GM12878 (cell line): Measurements from ENCODE around the gene NPTX1. TPM values are rescaled to one million over a fixed set of nuclear protein-coding genes. Genes with fewer than 3 reads are reported as not detected.

Source experiments
- ATAC-seq: fragments of 200-7000 bp; cut with Tn5 transposase; 3 replicates; pipeline ENCODE4 v1.9.1; 2020; ENCODE audit warnings: mild to moderate bottlenecking, moderate library complexity
- BruUV-seq: library from RNA; stranded (reverse); fragments of 400-500 nt; replicated peaks from 2 replicates; lab custom pipeline; 2021; lab: Mats Ljungman, UMichigan
- CTCF ChIA-PET: fragments of 300-600 bp; sonication (Branson Sonifier 250); formaldehyde crosslinking; extraction: SDS; loops from one replicate; lab custom pipeline; 2021; ENCODE audit warnings: inconsistent platforms; lab: Yijun Ruan, JAX
- POLR2A ChIA-PET: fragments of 350-600 bp; formaldehyde crosslinking; extraction: SDS; loops from one replicate; lab custom pipeline; 2021; ENCODE audit warnings: inconsistent platforms; lab: Charles Lee
- RAD21 ChIA-PET: fragments of 300-600 bp; sonication (Branson Sonifier 250); formaldehyde crosslinking; loops from one replicate; lab custom pipeline; 2023; ENCODE audit warnings: antibody characterized with exemption; ENCODE audit not compliant: unreplicated experiment; lab: Charles Lee
- SMC1A ChIA-PET: fragments of 300-600 bp; sonication (Branson Sonifier 250); formaldehyde crosslinking; loops from one replicate; lab custom pipeline; 2023; ENCODE audit not compliant: unreplicated experiment, uncharacterized antibody; lab: Charles Lee
- DNase-seq: peaks from one replicate; pipeline ENCODE4 v3.0.0-alpha.2; 2011; ENCODE audit warnings: low read depth, low spot score
- FAIRE-seq: peaks from 3 replicates; lab custom pipeline; 2011; peaks lifted over from hg19 to GRCh38; lab: Jason Lieb, UNC
- H2AFZ ChIP-seq: 2 replicates; pipeline ENCODE4 v1.6.0; 2011; ENCODE audit warnings: low read depth, low read length, control low read depth; ENCODE audit not compliant: control insufficient read depth
- H3K27ac ChIP-seq: 2 replicates; pipeline ENCODE4 v1.5.1; 2011; ENCODE audit warnings: control low read depth; ENCODE audit not compliant: control insufficient read depth, insufficient read depth
- H3K27me3 ChIP-seq, 2 experiments: replicated peaks in 1 of 2; 2 replicates each; pipeline versions ENCODE4 v1.6.0 to v1.6.1; 2011; ENCODE audit warnings: low read length in 1 of 2; ENCODE audit not compliant: control insufficient read depth in 2 of 2, insufficient read depth in 2 of 2
- H3K36me3 ChIP-seq, 2 experiments: 2 replicates each; pipeline ENCODE4 v1.5.1; 2011; ENCODE audit warnings: low read length in 1 of 2; ENCODE audit not compliant: control insufficient read depth in 2 of 2, insufficient read depth in 2 of 2
- H3K4me1 ChIP-seq: 2 replicates; pipeline ENCODE4 v1.6.1; 2011; ENCODE audit warnings: mild to moderate bottlenecking, low read length, moderate library complexity, mixed read lengths; ENCODE audit not compliant: control insufficient read depth, insufficient read depth
- H3K4me2 ChIP-seq: 2 replicates; pipeline ENCODE4 v1.6.0; 2011; ENCODE audit warnings: control low read depth; ENCODE audit not compliant: control insufficient read depth, insufficient read depth
- H3K4me3 ChIP-seq: fragments of 200-600 bp; sonication (generic); 2 replicates; pipeline ENCODE4 v1.5.1; 2016
- H3K79me2 ChIP-seq: 2 replicates; pipeline ENCODE4 v1.6.0; 2011; ENCODE audit warnings: low read length; ENCODE audit not compliant: control insufficient read depth, insufficient read depth
- H3K9ac ChIP-seq: 2 replicates; pipeline ENCODE4 v1.8.0; 2011; ENCODE audit warnings: low read length, control low read depth, mixed read lengths; ENCODE audit not compliant: control insufficient read depth, insufficient read depth
- H3K9me3 ChIP-seq: replicated peaks from 3 replicates; pipeline ENCODE4 v1.5.1; 2011; ENCODE audit warnings: mild to moderate bottlenecking, low read length; ENCODE audit not compliant: control insufficient read depth, insufficient read depth
- H4K20me1 ChIP-seq: 2 replicates; pipeline ENCODE4 v1.6.0; 2011; ENCODE audit not compliant: control insufficient read depth, insufficient read depth
- BRCA1 ChIP-seq: IDR thresholded peaks from 2 replicates; pipeline ENCODE4 v1.6.1; 2011; ENCODE audit warnings: low read depth, low read length, improper control_type of control experiment
- CREM ChIP-seq: IDR thresholded peaks from 2 replicates; pipeline ENCODE4 v1.6.1; 2014; ENCODE audit warnings: antibody characterized with exemption, low read depth
- E4F1 ChIP-seq: fragments of 450-650 bp; IDR thresholded peaks from 2 replicates; pipeline ENCODE4 v1.6.1; 2018; ENCODE audit warnings: borderline replicate concordance, mild to moderate bottlenecking; ENCODE audit not compliant: partially characterized antibody
- HSF1 ChIP-seq: fragments of 150-350 bp; IDR thresholded peaks from 2 replicates; pipeline ENCODE4 v1.6.1; 2014; ENCODE audit warnings: mild to moderate bottlenecking, low read depth, low read length
- IRF4 ChIP-seq: IDR thresholded peaks from 2 replicates; pipeline ENCODE4 v1.6.1; 2011; ENCODE audit warnings: low read depth, low read length
- MYC ChIP-seq: IDR thresholded peaks from 2 replicates; pipeline ENCODE4 v1.6.1; 2011; ENCODE audit warnings: mild to moderate bottlenecking, low read length, moderate library complexity, inconsistent platforms; ENCODE audit not compliant: insufficient read depth, insufficient replicate concordance, insufficient read length, severe bottlenecking
- NR2F1 ChIP-seq: fragments of 450-650 bp; conservative IDR thresholded peaks from 2 replicates; pipeline ENCODE4 v1.6.1; 2017; ENCODE audit warnings: mild to moderate bottlenecking
- NRF1 ChIP-seq: conservative IDR thresholded peaks from 2 replicates; pipeline ENCODE4 v1.6.1; 2011; ENCODE audit warnings: mild to moderate bottlenecking, low read depth, low read length, improper control_type of control experiment
- POLR2AphosphoS5 ChIP-seq: IDR thresholded peaks from 2 replicates; pipeline ENCODE4 v1.6.1; 2011; ENCODE audit warnings: mild to moderate bottlenecking, low read length, inconsistent platforms
- TAF1 ChIP-seq: IDR thresholded peaks from 2 replicates; pipeline ENCODE4 v1.6.1; 2011; ENCODE audit warnings: mild to moderate bottlenecking, low read depth, low read length, borderline replicate concordance
- WGBS: methylation state at CpG from one replicate; pipeline ENCODE4 v1.1.6; 2016; ENCODE audit warnings: low lambda C conversion rate; ENCODE audit not compliant: insufficient replicate concordance, insufficient coverage; ENCODE audit errors: missing lambda C conversion rate; 5-methylcytosine and 5-hydroxymethylcytosine counted together
- in situ Hi-C: fragments of 300-500 bp; cut with MboI; formaldehyde crosslinking; loops from 9 replicates; pipeline ENCODE4 v1.14.3; 2018; ENCODE audit warnings: mixed read lengths
- intact Hi-C: fragments of 100-400 bp; cut with micrococcal nuclease; formaldehyde crosslinking; loops from one replicate; pipeline ENCODE4 v1.14.2; 2022; ENCODE audit not compliant: unreplicated experiment
- polyA plus RNA-seq, 11 experiments: library from polyadenylated mRNA; depleted of rRNA in 4 of 11; unstranded in 6 of 11; stranded (reverse) in 5 of 11; fragments of >200 nt; fragmentation: Nextera tagmentation in 4 of 11; fragmentation: Illumina TruSeq in 1 of 11; extraction: Ambion mirVana in 4 of 11; extraction: Trizol in 1 of 11; gene quantifications; 1 replicate in 1 of 11; 2 replicates in 10 of 11; pipeline versions ENCODE4 v1.2.1 to v1.2.3, GENCODE V29; 2011 to 2016; ENCODE audit warnings: inconsistent platforms in 2 of 11, missing spikeins in 2 of 11, low read depth in 1 of 11
- total RNA-seq, 4 experiments: library from RNA; depleted of rRNA in 3 of 4; stranded (reverse); fragments of >200 nt in 3 of 4; fragmentation: Illumina TruSeq in 1 of 4; extraction: Trizol in 1 of 4; gene quantifications; 2 replicates each; pipeline versions ENCODE4 v1.2.1 to v1.2.3, GENCODE V29; 2013 to 2021
- TF ChIP-seq, protein P1 (sequence below): IDR thresholded peaks from 2 replicates; pipeline ENCODE4 v1.6.1; 2012; ENCODE audit warnings: mild to moderate bottlenecking, low read depth, low read length
- TF ChIP-seq, protein P2 (sequence below): IDR thresholded peaks from 2 replicates; pipeline ENCODE4 v1.6.1; 2012; ENCODE audit warnings: low read depth, low read length, improper control_type of control experiment

The NPTX1 gene
- total and polyA plus RNA-seq, 10 of the 15 experiments (the other 5 are each of a cell fraction or from before 2014, with no cell fraction given) = not detected

DNA sequence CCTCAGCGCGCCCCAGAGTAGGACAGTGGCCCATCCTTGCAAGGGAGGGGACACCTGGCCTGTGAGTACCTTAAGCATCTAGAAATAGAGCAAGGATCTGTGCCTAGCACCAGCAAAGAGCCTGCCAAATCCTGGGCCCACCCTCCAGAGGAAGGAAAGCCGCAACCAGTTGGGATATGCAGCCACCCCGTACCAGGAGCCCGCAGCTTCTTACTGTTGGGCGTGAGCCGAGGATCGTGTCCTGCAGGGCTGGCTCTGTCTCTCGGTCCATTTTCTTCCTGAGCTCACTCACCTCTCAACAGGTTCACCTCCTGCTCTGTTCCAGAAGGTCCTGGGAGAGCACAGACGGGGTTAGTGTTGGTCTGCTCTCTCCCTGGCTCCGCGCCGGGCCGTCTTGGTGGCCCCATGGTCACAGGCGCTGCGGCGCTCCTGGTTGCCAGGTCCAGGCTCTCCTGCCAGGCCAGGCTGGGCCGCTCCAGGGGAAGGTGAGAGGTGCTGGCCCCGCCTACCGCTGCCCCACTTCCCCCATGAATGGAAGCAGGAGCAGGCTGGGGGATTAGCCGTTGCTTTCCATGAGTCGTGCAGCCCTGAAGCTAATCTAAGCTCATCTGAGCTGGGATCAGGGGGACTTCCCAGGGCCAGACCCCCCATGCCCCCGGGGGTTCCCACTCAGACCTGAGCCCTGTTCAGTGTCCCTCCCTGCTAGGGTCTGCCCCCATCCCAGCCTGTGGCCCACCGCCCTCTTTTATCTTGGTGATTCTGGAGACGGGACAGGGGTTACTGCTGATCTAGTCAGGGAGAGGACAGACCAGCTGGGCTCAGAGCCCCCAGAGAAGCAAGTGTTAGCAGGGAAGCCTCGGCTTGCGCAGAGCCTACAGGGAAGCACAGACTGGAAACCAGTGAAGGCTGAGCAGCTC lies 48.8 kb downstream of the NPTX1 start:
- POLR2A ChIA-PET = no interaction called here
- CTCF ChIA-PET = interaction anchor here (0.6 to 5.0 kb wide), 25 partner anchors 10 to 605 kb away, joined by 3 to 61 read pairs (median 4); partner anchors contain the start of gene ENDOV
- RAD21 ChIA-PET = interaction anchor here (0.6 to 2.5 kb wide), 14 partner anchors 27 to 556 kb away, joined by 3 to 22 read pairs (median 4); no protein-coding TSS in a partner anchor

More for the DNA sequence above, 48.8 kb downstream of the NPTX1 start:
- no peak overlapping the region for H3K4me3 ChIP-seq
- H4K20me1 ChIP-seq = no peaks in the 10 kb centered on the region
- no peaks in the 10 kb centered on the region for H3K9me3 ChIP-seq
- SMC1A ChIA-PET = interaction anchor here (0.8 to 3.1 kb wide), 6 partner anchors 149 to 542 kb away, joined by 3 to 15 read pairs (median 4); no protein-coding TSS in a partner anchor
- DNase-seq (no peak), FAIRE-seq (no peak), ATAC-seq (no peak)
- no peak overlapping the region for H3K27ac ChIP-seq
- no peaks in the 10 kb centered on the region for H3K27me3 ChIP-seq
- BruUV-seq = no TSS peak
- no peak overlapping the region for H3K9ac ChIP-seq
- H3K4me1 ChIP-seq = peaks cover 3% of the 10 kb centered on the region
- no peak overlapping the region for H3K4me2 ChIP-seq
- in situ Hi-C loops (loop anchor here (5.0 kb wide), 2 partner anchors 145 to 555 kb away; no protein-coding TSS in a partner anchor), intact Hi-C loops (loop anchor here (1.0 to 10.0 kb wide), 3 partner anchors 148 to 553 kb away; no protein-coding TSS in a partner anchor)
- H3K36me3 ChIP-seq = no peaks in the 10 kb centered on the region
- H2AFZ ChIP-seq = no peak overlapping the region
- no peaks in the 10 kb centered on the region for H3K79me2 ChIP-seq
- 64% methylated on average over 26 of the region's 27 CpGs for WGBS
- TF ChIP-seq HSF1 = no peak
- TF ChIP-seq MYC = no peak
- TF ChIP-seq NRF1 = no peak
- TF ChIP-seq, protein P1, sequence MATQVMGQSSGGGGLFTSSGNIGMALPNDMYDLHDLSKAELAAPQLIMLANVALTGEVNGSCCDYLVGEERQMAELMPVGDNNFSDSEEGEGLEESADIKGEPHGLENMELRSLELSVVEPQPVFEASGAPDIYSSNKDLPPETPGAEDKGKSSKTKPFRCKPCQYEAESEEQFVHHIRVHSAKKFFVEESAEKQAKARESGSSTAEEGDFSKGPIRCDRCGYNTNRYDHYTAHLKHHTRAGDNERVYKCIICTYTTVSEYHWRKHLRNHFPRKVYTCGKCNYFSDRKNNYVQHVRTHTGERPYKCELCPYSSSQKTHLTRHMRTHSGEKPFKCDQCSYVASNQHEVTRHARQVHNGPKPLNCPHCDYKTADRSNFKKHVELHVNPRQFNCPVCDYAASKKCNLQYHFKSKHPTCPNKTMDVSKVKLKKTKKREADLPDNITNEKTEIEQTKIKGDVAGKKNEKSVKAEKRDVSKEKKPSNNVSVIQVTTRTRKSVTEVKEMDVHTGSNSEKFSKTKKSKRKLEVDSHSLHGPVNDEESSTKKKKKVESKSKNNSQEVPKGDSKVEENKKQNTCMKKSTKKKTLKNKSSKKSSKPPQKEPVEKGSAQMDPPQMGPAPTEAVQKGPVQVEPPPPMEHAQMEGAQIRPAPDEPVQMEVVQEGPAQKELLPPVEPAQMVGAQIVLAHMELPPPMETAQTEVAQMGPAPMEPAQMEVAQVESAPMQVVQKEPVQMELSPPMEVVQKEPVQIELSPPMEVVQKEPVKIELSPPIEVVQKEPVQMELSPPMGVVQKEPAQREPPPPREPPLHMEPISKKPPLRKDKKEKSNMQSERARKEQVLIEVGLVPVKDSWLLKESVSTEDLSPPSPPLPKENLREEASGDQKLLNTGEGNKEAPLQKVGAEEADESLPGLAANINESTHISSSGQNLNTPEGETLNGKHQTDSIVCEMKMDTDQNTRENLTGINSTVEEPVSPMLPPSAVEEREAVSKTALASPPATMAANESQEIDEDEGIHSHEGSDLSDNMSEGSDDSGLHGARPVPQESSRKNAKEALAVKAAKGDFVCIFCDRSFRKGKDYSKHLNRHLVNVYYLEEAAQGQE = no peak
- TF ChIP-seq BRCA1 = no peak
- no peak for TF ChIP-seq IRF4
- no peak for TF ChIP-seq TAF1
- TF ChIP-seq E4F1 = no peak
- TF ChIP-seq, protein P2, sequence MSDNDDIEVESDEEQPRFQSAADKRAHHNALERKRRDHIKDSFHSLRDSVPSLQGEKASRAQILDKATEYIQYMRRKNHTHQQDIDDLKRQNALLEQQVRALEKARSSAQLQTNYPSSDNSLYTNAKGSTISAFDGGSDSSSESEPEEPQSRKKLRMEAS = no peak
- TF ChIP-seq CREM = no peak
- TF ChIP-seq NR2F1 = no peak
- TF ChIP-seq POLR2AphosphoS5 = no peak
